GM19023 (cell line): ENCODE measurements around the gene LDB3.

Source experiments
- ATAC-seq: cut with Tn5 transposase; IDR thresholded peaks from one replicate; pipeline ENCODE4 v1.9.1; 2021; ENCODE audit warnings: mild to moderate bottlenecking, moderate library complexity; ENCODE audit not compliant: unreplicated experiment

Gene LDB3

DNA sequence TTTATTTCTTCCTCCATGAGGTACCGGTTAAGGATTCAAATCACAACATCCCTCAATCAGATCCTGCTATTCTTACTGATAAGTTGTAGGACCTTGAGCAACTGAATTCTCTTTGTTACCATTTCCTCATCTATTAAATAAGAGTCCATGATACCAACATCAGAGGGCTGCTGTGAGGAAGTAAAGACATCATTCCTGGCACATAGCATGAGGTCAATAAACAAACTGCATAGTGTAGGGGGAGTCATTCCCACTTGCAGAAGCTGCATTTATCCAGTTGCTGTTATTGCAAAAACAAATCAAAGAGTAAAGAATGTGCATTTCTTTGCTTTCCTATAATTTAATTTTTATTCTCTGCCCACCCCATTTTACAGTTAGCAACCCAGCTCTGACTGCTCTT is 36.8 kb downstream of the LDB3 start:
- no peak for ATAC-seq

DNA sequence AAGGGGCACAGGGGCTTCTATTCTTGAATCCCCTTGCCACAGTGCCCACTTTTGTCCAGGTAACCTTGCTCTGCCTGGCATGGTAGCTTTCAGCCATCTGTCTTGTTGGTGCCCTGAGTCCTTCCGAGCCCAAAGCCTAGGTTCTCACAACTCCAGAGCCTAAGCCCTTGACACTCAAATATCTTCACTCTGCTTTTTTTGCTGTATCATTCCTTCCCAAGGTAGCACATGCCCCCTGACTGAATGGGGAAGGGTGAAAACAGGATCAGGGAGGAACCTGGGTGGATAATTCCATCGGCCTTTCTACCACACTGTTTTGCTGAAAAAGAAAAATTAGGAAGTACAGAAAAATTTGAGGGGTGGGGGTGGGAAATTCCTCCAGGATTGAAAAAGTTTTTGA is 37.6 kb downstream of the LDB3 start:
- no peak for ATAC-seq

DNA sequence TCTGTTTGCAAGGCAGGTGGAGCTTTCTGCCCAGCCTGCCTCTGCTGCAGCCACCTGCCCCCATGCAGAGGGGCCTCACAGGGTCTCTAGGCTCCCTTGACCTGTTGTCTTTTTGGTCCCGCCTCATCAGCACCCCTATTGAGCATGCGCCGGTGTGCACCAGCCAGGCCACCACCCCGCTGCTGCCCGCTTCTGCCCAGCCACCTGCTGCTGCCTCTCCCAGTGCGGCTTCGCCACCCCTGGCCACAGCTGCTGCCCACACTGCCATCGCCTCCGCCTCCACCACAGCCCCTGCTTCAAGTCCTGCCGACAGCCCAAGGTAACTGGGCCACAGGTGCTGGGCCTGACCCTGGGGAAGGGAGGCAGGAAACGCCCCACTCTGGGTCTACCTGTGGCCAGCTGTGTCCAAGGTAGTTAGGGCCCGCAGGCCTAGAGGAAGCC is 38.1 kb downstream of the LDB3 start:
- ATAC-seq, result no peak

DNA sequence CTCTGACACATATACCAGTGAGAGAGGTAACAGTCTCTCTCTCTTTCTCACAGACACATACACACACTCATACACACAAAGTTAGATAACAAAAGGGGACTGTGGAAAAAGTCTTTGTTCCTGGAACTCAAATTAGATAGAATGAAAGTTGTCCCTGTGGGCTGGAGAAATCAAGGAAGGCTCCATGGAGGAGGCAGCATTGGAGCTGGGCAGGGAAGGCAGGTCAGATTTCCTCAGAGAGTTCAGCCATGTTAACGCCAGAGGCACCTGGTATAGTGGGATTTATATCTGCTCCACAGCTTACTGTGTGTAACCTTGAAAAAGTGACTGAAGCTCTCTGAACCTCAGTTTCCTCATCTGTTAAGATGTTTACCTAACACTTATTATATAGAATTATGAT is 38.7 kb downstream of the LDB3 start:
- no peak for ATAC-seq

DNA sequence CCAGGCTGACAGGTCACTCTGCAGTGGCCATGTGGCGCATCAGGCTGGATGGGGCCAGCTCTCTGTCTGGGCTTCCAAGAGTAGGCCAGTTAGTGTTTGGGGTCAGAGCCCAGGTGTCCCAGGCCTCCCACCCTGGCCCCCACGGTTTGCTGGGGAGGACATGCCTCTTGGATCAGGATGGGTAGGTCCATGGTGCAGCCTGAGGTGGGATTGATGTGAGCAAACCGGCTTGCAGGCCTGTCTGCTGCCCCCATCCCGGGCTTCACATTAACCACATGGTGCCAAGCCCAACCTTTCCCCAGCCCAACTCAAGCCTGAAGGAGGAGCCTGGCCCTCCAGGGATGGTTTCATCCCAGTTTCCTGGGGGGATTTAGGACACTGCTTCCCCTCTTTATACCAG is 39.2 kb downstream of the LDB3 start:
- ATAC-seq, result no peak

DNA sequence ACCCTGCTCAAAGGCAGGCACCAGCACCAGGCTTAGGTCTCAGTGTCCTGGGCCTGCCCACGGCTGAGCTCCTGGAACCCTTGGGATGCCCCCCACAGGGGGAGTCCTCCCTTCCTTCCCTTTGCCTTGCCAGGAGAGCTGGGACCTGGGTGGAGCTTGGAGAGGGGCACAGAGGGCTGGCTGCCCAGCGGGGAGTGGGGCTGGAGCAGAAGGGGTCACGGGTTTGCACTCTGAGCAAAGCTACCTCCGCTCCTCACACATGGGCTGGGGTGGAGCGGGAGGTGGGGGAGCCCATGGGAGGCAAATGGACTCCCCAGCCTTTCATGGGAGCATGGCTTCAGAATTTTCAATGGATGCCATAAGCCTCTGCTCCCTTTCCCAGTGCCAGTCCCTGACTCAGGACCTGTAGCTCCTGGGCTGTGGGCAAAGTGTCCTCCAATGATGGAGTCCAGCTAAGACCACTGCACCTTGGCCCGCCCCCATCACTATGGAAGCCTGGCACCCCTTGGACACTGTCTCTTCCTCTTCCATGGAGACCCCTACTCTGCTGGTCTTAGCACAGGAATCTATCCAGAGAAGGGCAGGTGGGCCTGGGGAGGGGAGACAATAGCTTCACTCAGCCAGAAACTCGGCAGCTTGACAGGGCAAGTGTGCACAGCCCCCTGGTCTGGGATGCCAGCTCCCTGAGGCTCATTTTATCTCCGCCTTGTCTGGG is 39.9 kb downstream of the LDB3 start:
- no peak for ATAC-seq

DNA sequence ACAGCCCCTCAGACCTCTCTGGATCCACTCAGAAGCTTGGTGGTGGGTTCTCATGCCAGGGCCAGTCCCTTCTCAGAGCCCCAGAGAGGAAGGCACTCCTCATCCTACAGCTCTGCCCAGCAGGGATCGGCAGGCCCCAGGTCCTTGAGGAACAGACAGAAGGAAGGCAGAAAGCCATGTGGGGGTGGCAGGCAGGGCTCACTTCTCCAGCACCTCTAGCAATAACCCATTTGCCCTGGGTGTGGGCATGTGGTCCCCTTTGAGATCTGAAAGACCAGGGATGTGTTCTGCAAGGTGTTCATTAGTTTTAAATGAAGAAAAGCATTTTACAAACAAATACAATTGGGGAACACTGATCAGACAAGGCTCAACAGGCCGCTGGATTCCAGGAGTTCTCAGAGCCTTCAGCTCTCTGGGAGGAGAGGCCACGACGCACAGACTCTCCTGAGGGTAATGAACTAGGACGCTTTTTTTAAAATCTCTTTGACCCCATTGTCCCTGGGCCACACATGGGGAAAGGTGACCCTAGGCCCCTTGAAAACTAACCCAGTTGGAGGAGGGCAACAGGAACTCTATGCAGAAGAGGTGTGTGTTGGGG is 40.6 kb downstream of the LDB3 start:
- ATAC-seq, result no peak

DNA sequence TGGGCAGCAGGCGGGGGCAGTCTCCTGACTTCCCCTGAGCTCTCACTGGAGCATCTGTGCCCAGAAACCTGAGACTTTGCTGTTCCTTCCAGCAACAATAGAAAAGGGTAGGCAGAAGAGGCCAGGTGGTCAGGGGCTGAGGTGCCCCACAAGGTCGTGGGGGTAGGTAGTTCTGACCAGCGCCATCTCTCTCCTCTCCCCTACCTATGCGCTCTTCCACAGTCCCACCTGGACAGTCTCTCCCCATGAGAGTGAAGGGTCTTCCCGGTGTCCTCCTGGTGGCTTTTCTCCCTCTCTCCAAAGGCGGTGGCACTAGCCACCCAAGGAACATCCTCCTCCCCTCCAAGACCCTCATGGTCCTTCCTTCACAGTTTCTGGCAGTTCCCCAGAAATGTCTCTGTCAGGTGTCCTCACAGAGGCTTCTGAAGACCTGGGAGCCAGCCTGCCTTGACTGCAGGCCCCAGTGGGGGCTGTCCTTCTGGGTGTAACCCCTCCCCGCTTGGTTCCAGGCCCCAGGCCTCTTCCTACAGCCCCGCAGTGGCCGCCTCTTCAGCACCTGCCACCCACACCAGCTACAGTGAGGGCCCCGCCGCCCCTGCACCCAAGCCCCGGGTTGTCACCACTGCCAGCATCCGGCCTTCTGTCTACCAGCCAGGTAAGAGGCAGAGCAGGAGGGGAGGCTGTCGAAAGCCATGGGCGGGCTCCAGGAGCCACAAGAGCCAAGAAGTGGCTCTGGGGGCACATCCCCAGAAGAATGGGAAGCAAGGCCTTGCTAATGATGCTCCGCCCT is 41.3 kb downstream of the LDB3 start:
- no peak for ATAC-seq

DNA sequence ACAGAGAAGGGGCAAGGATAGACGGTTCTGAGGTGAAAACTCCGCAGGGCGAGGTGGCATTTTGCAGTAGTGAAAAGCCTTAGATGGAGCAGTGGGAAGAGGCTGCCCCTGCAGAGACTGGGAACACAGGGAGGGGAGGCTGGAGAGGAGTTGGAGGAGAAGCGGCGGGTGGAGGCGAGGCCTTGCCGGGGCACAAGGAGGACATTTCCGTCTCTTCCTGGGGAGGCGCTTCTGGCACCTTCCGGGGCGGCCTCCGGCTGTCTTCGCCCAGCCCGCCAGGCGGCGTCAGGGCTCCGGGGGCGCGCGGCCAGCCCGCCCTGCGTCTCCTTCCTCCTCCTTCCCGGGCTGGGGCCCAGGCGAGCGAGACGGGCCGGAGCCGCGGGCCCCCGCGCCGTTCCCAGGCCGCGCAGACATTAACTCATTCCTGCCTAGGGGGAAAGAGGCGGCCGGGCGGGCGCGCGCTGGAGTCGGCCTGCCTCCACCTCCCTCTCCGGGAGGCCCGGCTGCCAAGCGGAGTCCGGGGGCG is 42.7 kb downstream of the LDB3 start:
- peak; percentile 88 for ATAC-seq

DNA sequence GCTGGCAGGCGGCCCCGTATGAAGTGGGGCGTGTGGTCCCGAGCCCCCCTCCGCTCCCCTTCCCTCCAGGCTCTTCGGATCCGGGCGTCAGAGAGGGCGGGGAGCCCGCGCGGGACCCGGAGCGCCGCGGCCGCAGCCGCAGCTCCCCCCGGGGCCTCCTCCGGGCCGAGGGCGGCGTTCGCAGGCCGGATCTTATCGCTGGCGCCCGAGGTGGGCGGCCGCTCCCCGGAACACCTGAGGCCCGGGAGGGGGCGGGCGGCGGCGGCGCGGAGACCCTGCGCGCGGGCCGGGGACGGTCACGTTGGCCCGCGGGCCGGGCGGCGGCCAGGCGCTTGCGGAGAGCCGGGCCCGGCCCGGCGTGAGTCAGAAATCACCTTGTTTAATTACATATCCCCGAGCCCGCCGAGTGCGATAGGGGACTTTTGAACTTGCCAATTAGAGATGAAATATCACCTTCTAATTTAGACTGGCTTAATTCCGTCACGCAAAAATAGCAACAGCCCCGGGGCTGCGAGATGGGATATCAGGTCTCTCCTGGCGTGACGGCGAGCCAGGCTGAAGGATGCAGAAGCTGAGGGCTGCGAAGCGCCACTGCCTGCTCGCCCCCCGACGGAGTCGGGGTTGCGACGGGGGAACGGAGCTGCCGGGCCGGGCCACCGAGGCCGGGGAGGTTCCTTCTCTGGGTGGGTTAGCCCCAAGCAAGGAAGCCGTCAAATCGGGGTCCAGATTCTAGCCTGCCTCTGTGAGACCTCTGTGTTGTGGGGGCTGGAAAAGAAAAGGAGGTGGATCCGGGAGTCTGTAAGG is 43.4 kb downstream of the LDB3 start:
- ATAC-seq, result peak; percentile 56

DNA sequence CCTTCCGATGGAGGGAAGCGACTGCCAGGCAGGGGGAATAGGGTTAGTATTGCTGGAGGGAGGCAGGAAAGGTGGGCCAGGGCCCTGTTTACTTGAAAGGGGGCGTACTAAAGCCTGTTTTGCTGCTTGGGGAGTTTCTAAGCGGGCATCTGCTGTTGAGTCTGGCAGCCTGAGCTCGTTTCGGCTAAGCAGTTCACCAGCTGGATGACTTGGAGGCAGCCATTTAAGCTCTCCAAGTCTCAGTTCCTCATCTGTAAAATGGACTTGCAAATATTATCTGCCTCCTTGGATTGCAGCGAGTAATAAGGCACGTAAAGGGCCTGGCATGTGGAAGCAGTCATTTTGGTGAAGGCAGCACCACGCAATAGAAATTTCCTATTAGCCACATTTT is 44.0 kb downstream of the LDB3 start:
- ATAC-seq, result no peak

DNA sequence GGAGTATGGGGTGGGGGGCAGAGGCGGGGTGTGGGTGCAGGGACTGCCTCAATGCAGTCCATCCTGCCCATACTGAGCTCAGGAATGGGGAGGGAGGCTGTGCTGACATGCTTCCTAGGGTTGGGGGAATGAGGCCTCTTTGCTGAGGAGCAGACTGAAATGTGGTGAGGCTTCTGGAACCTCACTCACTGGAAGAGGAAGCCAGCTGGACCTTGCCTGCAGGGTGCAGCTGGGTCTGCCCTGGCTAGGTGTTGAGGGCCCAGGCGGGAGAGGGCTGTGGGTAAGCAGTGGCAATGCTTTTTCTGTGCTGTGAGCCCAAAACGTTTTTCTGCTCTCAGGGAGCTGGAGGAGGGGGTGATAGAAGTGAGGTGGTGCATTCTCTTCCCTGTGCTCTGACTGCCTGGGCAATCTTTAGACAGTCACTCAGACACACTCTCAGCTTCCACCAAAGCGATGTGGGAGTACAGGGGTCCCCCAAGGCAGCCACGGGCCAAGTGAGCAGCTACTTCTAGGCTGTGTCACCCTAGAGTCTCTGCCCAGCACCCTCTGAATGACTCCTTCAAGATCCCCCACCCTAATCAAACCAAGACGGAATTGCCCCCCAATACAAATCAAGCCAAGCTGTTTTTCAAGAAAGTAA is 47.0 kb downstream of the LDB3 start:
- no peak for ATAC-seq

DNA sequence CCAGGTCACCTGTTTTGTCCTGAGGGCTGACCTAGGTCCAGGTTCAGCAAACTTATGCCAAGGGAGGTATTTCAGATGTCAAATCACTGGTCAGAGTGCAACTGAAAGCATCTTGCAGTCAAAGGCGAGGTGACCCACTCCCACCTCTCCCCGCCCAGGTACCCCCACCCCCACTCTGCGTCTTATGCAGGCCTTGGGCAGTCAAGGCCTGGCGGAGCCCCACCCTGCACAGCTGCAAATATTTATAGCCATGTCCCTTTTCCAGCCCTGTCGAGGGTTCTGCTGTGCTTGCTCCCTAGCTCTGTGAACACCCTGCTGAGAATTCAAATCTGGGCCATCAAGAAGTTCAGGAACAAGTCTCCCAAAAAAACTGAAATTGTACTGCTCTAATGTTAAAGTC is 47.5 kb downstream of the LDB3 start:
- ATAC-seq, result no peak

DNA sequence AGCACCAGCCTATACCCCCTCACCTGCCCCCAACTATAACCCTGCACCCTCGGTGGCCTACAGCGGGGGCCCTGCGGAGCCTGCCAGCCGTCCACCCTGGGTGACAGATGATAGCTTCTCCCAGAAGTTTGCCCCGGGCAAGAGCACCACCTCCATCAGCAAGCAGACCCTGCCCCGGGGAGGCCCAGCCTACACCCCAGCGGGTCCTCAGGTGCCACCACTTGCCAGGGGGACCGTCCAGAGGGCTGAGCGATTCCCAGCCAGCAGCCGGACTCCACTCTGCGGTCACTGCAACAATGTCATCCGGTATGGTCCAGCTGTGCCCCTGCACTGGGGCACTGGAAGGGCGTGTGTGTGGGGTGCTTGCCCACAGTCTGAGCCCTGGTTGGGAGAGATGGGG is 48.2 kb downstream of the LDB3 start:
- no peak for ATAC-seq

DNA sequence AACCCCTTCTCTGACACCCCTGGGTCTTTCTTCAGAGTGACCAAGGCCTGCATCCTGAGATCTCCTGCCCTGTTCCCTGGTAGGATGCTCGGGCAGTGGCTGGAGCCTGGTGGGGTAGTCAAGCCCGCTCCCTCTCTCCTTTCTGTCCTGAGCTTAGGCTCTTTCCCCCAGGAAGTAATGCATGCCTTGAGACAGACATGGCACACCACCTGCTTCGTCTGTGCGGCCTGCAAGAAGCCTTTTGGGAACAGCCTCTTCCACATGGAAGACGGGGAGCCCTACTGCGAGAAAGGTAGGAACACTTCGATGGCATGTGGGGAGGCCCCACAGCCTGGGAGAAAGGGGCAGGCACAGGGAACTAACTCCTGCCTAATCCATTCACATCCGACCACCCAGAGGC is 50.2 kb downstream of the LDB3 start:
- no peak for ATAC-seq

DNA sequence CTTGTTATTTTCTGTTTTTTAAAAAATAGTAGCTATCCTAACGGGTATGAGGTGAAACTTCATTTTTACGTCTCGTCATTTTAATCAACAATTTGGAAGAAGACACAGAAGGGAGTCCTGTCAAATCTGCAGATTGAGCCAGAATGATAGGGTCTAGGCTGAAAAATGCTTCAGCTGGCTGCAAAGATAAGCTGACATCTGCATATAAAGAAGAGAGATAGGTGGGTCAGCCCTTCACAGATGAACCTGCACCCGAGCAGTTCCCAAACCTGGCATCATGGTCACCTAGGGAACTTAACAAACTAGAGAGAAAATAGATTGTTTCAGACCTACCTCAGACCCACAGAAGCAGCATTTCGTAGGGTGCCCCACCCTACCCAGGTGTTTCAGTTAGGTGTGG is 52.9 kb downstream of the LDB3 start:
- ATAC-seq, result no peak

DNA sequence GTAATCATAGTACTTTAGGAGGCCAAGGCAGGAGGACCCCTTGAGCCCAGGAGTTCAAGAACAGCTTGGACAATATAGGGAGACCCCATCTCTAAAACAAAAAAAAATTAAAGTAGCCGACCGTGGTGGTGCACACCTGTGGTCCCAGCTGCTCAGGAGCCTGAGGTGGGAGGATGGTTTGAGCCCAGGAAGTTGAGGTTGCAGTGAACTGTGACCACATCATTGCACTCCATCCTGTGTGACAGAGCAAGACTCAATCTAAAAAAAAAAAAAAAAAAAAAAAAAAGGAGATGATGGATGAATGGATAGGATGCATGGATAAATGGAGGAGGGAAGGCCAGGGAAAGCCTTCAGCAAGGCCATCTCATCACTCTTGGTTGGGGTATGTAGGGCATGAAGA is 54.7 kb downstream of the LDB3 start:
- no peak for ATAC-seq

DNA sequence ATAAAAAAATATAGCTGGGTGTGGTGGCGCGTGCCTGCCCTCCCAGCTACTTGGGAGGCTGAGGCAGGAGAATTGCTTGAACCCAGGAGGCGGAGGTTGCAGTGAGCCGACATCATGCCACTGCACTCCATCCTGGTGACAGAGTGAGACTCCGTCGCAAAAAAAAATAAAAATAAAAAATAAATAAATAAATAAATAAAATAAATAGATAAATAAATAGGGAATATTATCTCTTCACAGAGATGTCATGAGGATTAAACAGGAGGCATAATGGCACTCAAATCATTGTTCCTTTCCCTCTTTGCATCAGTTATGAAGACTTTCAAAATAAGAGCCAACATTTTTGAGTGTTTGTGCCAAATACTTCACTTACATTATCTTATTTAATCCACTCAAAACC is 56.1 kb downstream of the LDB3 start:
- ATAC-seq, result no peak

DNA sequence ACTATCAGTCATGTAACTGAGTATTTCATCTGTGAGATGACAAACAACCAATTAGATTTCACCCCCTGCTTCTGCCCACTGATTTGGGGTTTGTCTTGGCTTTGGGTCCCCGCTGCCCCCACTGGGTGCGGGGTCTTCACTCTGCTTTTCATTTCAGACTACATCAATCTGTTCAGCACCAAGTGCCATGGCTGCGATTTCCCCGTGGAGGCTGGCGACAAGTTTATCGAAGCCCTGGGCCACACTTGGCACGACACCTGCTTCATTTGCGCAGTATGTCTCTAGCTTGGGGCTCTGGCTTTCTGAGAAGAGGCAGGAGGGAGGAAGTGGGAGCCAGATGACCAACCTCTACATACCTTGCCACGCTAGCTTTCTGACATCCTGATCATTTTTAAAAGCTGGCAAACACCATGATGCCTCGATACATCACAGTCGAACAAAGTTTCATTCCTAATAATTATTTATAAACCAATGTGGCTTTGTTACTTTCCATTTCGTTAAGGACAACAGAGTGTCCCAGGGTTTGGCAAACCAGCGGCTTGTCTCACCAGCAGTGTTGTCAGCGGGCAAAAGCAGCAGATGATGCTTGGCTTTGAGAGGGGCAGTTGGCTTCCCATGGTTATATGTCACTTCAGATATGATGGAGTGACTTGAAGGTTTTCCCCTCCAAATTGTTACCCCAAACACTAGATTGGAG is 57.8 kb downstream of the LDB3 start:
- ATAC-seq, result no peak

DNA sequence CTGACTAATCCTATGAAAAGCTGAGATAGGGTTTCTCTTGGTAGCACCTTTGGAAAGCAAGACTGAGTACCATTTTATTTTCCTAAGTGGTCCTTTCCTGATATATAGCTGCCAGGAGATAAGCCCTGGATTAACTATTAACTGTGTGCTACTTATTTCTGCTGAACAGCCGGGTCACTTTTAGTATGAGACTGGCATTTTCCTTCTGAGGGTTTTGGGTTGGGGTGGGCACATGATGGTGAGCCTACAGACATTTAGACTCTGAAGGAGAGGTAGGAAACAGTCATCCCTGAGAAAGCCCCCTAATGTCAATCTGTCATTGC is 58.3 kb downstream of the LDB3 start:
- ATAC-seq, result no peak
